Liver (tissue), 9 donors: ENCODE data around the gene KIF3B. TPM values are rescaled to one million over a fixed set of nuclear protein-coding genes. Genes with fewer than 3 reads are reported as not detected.

ENCODE experiments used
- DNase-seq: peaks from one replicate; pipeline ENCODE4 v3.0.0-alpha.2; 2017; ENCODE audit warnings: low spot score
- H3K27ac ChIP-seq, 2 donors: one replicate each; pipeline ENCODE4 v1.7.0; 2013; ENCODE audit warnings: inconsistent platforms in 2 of 2, low read length in 2 of 2, control low read depth in 1 of 2, low read depth in 1 of 2, mild to moderate bottlenecking in 1 of 2
- H3K27me3 ChIP-seq, 4 donors: one replicate each; pipeline versions ENCODE4 v1.6.1 to v1.7.0; 2013; ENCODE audit warnings: low read length in 3 of 4, inconsistent platforms in 1 of 4, mild to moderate bottlenecking in 1 of 4, moderate library complexity in 1 of 4; ENCODE audit not compliant: control insufficient read depth in 4 of 4, insufficient read depth in 4 of 4
- H3K36me3 ChIP-seq, 4 donors: one replicate each; pipeline versions ENCODE4 v1.6.1 to v1.7.0; 2013; ENCODE audit warnings: low read length in 3 of 4, mild to moderate bottlenecking in 3 of 4, low read depth in 1 of 4, moderate library complexity in 1 of 4; ENCODE audit not compliant: control insufficient read depth in 4 of 4, insufficient read depth in 3 of 4
- H3K4me1 ChIP-seq, 4 donors: one replicate each; pipeline versions ENCODE4 v1.6.1 to v1.7.0; 2013; ENCODE audit warnings: low read length in 3 of 4, mild to moderate bottlenecking in 3 of 4, moderate library complexity in 1 of 4; ENCODE audit not compliant: control insufficient read depth in 4 of 4, insufficient read depth in 4 of 4
- H3K4me3 ChIP-seq, 3 donors: one replicate each; pipeline versions ENCODE4 v1.6.1 to v1.7.0; 2013; ENCODE audit warnings: low read length in 3 of 3, control low read depth in 1 of 3, low read depth in 1 of 3, mild to moderate bottlenecking in 1 of 3
- H3K9ac ChIP-seq, 2 donors: one replicate each; pipeline ENCODE4 v1.7.0; 2013; ENCODE audit warnings: low read length in 2 of 2, mild to moderate bottlenecking in 2 of 2, moderate library complexity in 2 of 2, control low read depth in 1 of 2, low read depth in 1 of 2
- H3K9me3 ChIP-seq, 4 donors: one replicate each; pipeline versions ENCODE4 v1.6.1 to v1.7.0; 2013; ENCODE audit warnings: low read length in 3 of 4; ENCODE audit not compliant: control insufficient read depth in 4 of 4
- EGR1 ChIP-seq, 2 donors: IDR thresholded peaks; 2 replicates each; pipeline ENCODE4 v1.6.1; 2016 to 2018; ENCODE audit warnings: antibody characterized with exemption in 2 of 2, low read depth in 2 of 2
- FOXA1 ChIP-seq: IDR thresholded peaks from 2 replicates; pipeline ENCODE4 v1.6.1; 2016; ENCODE audit warnings: antibody characterized with exemption
- FOXA2 ChIP-seq: IDR thresholded peaks from 2 replicates; pipeline ENCODE4 v1.6.1; 2016; ENCODE audit warnings: antibody characterized with exemption
- GABPA ChIP-seq, 2 donors: IDR thresholded peaks in 1 of 2; conservative IDR thresholded peaks in 1 of 2; 2 replicates each; pipeline ENCODE4 v1.6.1; 2016; ENCODE audit warnings: antibody characterized with exemption in 2 of 2, mild to moderate bottlenecking in 1 of 2, moderate library complexity in 1 of 2
- HNF4A ChIP-seq, 2 donors: conservative IDR thresholded peaks; 2 replicates each; pipeline ENCODE4 v1.6.1; 2016; ENCODE audit warnings: antibody characterized with exemption in 2 of 2, mild to moderate bottlenecking in 2 of 2
- HNF4G ChIP-seq: IDR thresholded peaks from 2 replicates; pipeline ENCODE4 v1.6.1; 2016; ENCODE audit warnings: antibody characterized with exemption
- JUND ChIP-seq, 2 donors: IDR thresholded peaks; 2 replicates each; pipeline ENCODE4 v1.6.1; 2016; ENCODE audit warnings: antibody characterized with exemption in 2 of 2
- NR2F2 ChIP-seq: IDR thresholded peaks from 2 replicates; pipeline ENCODE4 v1.6.1; 2016; ENCODE audit warnings: antibody characterized with exemption
- RAD21 ChIP-seq, 2 donors: IDR thresholded peaks; 2 replicates each; pipeline ENCODE4 v1.6.1; 2016; ENCODE audit warnings: antibody characterized with exemption in 2 of 2, mild to moderate bottlenecking in 2 of 2
- RXRA ChIP-seq, 2 donors: IDR thresholded peaks; 2 replicates each; pipeline ENCODE4 v1.6.1; 2017 to 2018; ENCODE audit warnings: antibody characterized with exemption in 2 of 2, mild to moderate bottlenecking in 1 of 2
- SP1 ChIP-seq: IDR thresholded peaks from 2 replicates; pipeline ENCODE4 v1.6.1; 2018; ENCODE audit warnings: antibody characterized with exemption, mild to moderate bottlenecking
- TAF1 ChIP-seq: conservative IDR thresholded peaks from 2 replicates; pipeline ENCODE4 v1.6.1; 2016; ENCODE audit warnings: antibody characterized with exemption, mild to moderate bottlenecking
- YY1 ChIP-seq: IDR thresholded peaks from 2 replicates; pipeline ENCODE4 v1.6.1; 2016; ENCODE audit warnings: antibody characterized with exemption, mild to moderate bottlenecking
- WGBS: extraction: QIAGEN DNeasy Blood & Tissue Kit; methylation state at CpG from one replicate; pipeline ENCODE4 v1.1.7; 2013; 5-methylcytosine and 5-hydroxymethylcytosine counted together
- polyA plus RNA-seq, 2 donors: library from polyadenylated mRNA; stranded (reverse) in 1 of 2; unstranded in 1 of 2; fragments of 200-250 nt in 1 of 2; fragments of >200 nt in 1 of 2; fragmentation: Nextera tagmentation in 1 of 2; extraction: Ambion mirVana in 1 of 2; gene quantifications; one replicate each; pipeline versions ENCODE4 v1.2.1 to v1.2.3, GENCODE V29; 2013 to 2015
- total RNA-seq, 2 donors: library from RNA; depleted of rRNA; stranded (reverse); fragments of >200 nt; gene quantifications; one replicate each; pipeline ENCODE4 v1.2.3, GENCODE V29; 2014
- TF ChIP-seq, protein P1 (sequence below): IDR thresholded peaks from 2 replicates; pipeline ENCODE4 v1.6.1; 2016; ENCODE audit warnings: antibody characterized with exemption
- TF ChIP-seq, protein P2 (sequence below): IDR thresholded peaks from 2 replicates; pipeline ENCODE4 v1.6.1; 2016; ENCODE audit warnings: antibody characterized with exemption
- TF ChIP-seq, protein P3 (sequence below): IDR thresholded peaks from 2 replicates; pipeline ENCODE4 v1.6.1; 2016; ENCODE audit warnings: antibody characterized with exemption
- TF ChIP-seq, protein P4 (sequence below): fragments of 150-350 bp; IDR thresholded peaks from 2 replicates; pipeline ENCODE4 v1.5.1; 2017; ENCODE audit warnings: improper control_type of control experiment, low read depth, low read length; ENCODE audit not compliant: missing input control
- TF ChIP-seq, protein P5 (sequence below): IDR thresholded peaks from 2 replicates; pipeline ENCODE4 v1.6.1; 2016; ENCODE audit warnings: antibody characterized with exemption, mild to moderate bottlenecking
- donor health status: healthy.
- donor health status: healthy.
- donor health status: healthy.
- donor health status: healthy.
- donor health status: healthy.

The KIF3B gene
- total and polyA plus RNA-seq, 4 donors = 8.3 to 24.2 (median 12.9) TPM

DNA sequence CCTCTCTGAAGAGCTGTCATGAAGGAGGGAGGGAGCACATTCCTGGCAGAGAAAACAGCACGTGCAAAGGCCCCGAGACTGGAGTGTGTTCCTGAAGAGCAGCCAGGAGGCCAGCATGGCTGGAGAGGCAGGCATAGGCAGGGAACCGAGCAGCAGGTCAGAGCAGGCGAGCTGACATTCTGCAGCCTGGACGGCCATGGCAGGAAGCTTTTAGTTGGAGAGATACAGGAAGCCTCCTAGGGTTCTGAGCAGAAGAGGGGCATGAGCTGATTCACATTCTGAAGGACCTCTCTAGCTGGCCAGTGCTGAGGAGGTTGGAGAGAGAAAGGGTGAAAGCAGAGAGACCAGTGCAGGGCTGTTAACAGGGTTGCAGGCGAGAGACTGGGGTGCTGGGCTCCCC lies 40.0 kb upstream of the KIF3B start:
- no peaks in the 10 kb centered on the region for H3K27me3 ChIP-seq
- H3K4me3 ChIP-seq = no peak overlapping the region
- no peak for DNase-seq
- H3K36me3 ChIP-seq = peaks cover 0 to 32% (median 24%) of the 10 kb centered on the region in 4 donors
- WGBS = 88% methylated on average over 6 of the region's 6 CpGs
- no peak overlapping the region for H3K9ac ChIP-seq
- H3K9me3 ChIP-seq = no peaks in the 10 kb centered on the region
- no peak overlapping the region for H3K27ac ChIP-seq
- no peak for TF ChIP-seq FOXA2
- TF ChIP-seq YY1 = no peak
- no peak for TF ChIP-seq RAD21 (IDR thresholded peaks at IDR 0.05)
- no peak for TF ChIP-seq EGR1 (IDR thresholded peaks at IDR 0.05; ENCODE audit: low read depth in 2 of 2)
- TF ChIP-seq SP1 = no peak
- TF ChIP-seq RXRA (IDR thresholded peaks at IDR 0.05) = no peak
- TF ChIP-seq, protein P1, sequence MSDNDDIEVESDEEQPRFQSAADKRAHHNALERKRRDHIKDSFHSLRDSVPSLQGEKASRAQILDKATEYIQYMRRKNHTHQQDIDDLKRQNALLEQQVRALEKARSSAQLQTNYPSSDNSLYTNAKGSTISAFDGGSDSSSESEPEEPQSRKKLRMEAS = no peak
- TF ChIP-seq, protein P2, sequence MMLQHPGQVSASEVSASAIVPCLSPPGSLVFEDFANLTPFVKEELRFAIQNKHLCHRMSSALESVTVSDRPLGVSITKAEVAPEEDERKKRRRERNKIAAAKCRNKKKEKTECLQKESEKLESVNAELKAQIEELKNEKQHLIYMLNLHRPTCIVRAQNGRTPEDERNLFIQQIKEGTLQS = no peak
- H3K4me1 ChIP-seq = peaks cover 11 to 48% (median 33%) of the 10 kb centered on the region in 4 donors

DNA sequence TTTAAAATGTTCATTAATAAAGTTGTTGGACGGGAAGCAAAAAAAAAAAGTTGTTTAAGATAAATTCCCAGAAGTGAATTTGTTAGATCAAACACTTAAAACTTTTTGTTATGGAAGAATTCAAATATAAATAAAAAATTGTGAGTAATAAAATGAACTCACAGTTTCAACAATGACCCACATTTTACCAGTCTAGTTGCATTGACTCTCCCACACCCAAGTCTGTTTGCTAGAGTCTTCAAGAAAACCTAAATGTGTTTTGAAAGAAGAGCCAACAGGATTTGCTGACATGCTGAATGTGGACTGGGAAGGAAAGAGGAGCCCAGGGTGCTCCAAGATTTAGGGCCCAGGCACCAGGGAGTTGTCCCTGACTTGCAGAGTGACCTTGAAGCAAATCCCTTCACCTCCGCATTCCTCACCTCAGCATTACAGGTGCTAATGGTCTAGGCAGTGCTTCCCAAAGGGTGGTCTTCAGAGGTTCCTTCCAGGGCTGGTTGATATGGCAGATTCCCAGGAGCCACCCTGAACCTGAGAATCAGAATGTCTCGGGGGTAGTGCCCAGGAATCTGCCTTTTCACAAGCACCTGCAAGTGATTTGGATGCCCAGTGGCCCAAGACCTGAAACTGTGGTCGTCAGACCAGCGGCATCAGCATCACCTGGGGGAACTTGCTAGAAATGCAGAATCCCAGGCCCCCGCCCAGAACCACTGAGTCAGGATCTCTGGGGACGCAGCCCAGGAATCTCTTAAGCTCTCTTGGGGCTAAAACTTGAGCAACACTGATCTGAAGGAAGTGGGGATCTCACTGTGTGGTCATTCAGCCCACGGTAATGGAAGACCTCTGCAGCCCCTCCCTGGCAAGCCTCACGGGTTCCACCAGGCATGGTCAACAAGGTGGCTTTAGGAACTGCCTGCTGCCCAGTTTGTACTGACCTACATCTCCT lies 38.7 kb upstream of the KIF3B start:
- H3K27me3 ChIP-seq = no peaks in the 10 kb centered on the region
- no peak overlapping the region for H3K4me3 ChIP-seq
- H3K36me3 ChIP-seq = peaks cover 0 to 20% (median 11%) of the 10 kb centered on the region in 4 donors
- H3K9me3 ChIP-seq = no peaks in the 10 kb centered on the region
- WGBS = 92% methylated on average over 9 of the region's 9 CpGs
- TF ChIP-seq FOXA1 = no peak
- no peak for TF ChIP-seq EGR1 (IDR thresholded peaks at IDR 0.05; ENCODE audit: low read depth in 2 of 2)
- TF ChIP-seq, protein P2 = no peak
- no peak for TF ChIP-seq HNF4A (conservative IDR thresholded peaks at IDR 0.05)
- no peak for TF ChIP-seq SP1
- no peak for TF ChIP-seq TAF1
- no peak for TF ChIP-seq JUND (IDR thresholded peaks at IDR 0.05)
- no peak for TF ChIP-seq YY1
- TF ChIP-seq FOXA2 = no peak
- TF ChIP-seq, protein P3, sequence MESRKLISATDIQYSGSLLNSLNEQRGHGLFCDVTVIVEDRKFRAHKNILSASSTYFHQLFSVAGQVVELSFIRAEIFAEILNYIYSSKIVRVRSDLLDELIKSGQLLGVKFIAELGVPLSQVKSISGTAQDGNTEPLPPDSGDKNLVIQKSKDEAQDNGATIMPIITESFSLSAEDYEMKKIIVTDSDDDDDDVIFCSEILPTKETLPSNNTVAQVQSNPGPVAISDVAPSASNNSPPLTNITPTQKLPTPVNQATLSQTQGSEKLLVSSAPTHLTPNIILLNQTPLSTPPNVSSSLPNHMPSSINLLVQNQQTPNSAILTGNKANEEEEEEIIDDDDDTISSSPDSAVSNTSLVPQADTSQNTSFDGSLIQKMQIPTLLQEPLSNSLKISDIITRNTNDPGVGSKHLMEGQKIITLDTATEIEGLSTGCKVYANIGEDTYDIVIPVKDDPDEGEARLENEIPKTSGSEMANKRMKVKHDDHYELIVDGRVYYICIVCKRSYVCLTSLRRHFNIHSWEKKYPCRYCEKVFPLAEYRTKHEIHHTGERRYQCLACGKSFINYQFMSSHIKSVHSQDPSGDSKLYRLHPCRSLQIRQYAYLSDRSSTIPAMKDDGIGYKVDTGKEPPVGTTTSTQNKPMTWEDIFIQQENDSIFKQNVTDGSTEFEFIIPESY = no peak
- TF ChIP-seq RAD21 (IDR thresholded peaks at IDR 0.05) = no peak
- no peak for TF ChIP-seq RXRA (IDR thresholded peaks at IDR 0.05)
- no peak for TF ChIP-seq NR2F2
- TF ChIP-seq, protein P4, sequence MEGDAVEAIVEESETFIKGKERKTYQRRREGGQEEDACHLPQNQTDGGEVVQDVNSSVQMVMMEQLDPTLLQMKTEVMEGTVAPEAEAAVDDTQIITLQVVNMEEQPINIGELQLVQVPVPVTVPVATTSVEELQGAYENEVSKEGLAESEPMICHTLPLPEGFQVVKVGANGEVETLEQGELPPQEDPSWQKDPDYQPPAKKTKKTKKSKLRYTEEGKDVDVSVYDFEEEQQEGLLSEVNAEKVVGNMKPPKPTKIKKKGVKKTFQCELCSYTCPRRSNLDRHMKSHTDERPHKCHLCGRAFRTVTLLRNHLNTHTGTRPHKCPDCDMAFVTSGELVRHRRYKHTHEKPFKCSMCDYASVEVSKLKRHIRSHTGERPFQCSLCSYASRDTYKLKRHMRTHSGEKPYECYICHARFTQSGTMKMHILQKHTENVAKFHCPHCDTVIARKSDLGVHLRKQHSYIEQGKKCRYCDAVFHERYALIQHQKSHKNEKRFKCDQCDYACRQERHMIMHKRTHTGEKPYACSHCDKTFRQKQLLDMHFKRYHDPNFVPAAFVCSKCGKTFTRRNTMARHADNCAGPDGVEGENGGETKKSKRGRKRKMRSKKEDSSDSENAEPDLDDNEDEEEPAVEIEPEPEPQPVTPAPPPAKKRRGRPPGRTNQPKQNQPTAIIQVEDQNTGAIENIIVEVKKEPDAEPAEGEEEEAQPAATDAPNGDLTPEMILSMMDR = no peak
- TF ChIP-seq HNF4G = no peak
- TF ChIP-seq, protein P1 = no peak
- no peak for TF ChIP-seq GABPA (IDR thresholded peaks at IDR 0.05 in 1 of 2, conservative IDR thresholded peaks at IDR 0.05 in 1 of 2)
- TF ChIP-seq, protein P5, sequence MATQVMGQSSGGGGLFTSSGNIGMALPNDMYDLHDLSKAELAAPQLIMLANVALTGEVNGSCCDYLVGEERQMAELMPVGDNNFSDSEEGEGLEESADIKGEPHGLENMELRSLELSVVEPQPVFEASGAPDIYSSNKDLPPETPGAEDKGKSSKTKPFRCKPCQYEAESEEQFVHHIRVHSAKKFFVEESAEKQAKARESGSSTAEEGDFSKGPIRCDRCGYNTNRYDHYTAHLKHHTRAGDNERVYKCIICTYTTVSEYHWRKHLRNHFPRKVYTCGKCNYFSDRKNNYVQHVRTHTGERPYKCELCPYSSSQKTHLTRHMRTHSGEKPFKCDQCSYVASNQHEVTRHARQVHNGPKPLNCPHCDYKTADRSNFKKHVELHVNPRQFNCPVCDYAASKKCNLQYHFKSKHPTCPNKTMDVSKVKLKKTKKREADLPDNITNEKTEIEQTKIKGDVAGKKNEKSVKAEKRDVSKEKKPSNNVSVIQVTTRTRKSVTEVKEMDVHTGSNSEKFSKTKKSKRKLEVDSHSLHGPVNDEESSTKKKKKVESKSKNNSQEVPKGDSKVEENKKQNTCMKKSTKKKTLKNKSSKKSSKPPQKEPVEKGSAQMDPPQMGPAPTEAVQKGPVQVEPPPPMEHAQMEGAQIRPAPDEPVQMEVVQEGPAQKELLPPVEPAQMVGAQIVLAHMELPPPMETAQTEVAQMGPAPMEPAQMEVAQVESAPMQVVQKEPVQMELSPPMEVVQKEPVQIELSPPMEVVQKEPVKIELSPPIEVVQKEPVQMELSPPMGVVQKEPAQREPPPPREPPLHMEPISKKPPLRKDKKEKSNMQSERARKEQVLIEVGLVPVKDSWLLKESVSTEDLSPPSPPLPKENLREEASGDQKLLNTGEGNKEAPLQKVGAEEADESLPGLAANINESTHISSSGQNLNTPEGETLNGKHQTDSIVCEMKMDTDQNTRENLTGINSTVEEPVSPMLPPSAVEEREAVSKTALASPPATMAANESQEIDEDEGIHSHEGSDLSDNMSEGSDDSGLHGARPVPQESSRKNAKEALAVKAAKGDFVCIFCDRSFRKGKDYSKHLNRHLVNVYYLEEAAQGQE = no peak
- no peak overlapping the region for H3K27ac ChIP-seq
- no peak overlapping the region for H3K9ac ChIP-seq
- peaks cover 11 to 54% (median 35%) of the 10 kb centered on the region in 4 donors for H3K4me1 ChIP-seq
- no peak for DNase-seq
